Epithelial cell of prostate (primary cell): ENCODE results near the gene MAD1L1.

ENCODE experiments used
- DNase-seq: peaks from one replicate; pipeline ENCODE4 v3.0.0-alpha.2; 2011; ENCODE audit warnings: low read depth, low spot score
- H3K27ac ChIP-seq: fragments of 450-650 bp; 2 replicates; pipeline ENCODE4 v1.5.1; 2017; ENCODE audit warnings: mild to moderate bottlenecking

Gene MAD1L1

DNA sequence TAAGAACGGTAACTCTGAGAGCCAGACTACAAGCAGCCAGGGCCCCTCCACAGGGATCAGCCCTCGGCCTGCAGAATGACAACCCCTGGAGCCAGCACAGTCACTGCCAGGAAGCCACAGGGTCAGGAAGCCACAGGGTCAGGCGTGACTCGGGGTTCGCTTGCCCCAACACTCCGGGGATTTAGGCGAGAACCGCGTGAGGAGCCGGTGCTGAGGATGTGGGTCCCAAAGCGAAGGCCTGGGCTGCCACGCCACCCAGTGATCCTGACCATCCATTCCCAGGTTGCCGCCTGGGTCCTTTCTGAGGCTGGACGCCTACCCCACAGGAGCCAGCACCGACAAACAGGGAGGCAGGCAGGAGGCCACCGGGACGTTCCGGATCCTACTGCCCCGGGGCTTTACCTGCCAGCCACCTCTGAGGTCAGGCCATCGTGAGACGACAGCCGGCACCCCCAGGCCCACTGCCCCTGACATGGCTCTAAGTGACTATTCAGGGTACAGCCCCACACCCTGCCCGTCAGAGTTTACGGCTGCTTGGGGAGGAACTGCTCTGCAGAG, 334.0 kb downstream of the MAD1L1 start:
- no peak overlapping the region for H3K27ac ChIP-seq
- no peak for DNase-seq

DNA sequence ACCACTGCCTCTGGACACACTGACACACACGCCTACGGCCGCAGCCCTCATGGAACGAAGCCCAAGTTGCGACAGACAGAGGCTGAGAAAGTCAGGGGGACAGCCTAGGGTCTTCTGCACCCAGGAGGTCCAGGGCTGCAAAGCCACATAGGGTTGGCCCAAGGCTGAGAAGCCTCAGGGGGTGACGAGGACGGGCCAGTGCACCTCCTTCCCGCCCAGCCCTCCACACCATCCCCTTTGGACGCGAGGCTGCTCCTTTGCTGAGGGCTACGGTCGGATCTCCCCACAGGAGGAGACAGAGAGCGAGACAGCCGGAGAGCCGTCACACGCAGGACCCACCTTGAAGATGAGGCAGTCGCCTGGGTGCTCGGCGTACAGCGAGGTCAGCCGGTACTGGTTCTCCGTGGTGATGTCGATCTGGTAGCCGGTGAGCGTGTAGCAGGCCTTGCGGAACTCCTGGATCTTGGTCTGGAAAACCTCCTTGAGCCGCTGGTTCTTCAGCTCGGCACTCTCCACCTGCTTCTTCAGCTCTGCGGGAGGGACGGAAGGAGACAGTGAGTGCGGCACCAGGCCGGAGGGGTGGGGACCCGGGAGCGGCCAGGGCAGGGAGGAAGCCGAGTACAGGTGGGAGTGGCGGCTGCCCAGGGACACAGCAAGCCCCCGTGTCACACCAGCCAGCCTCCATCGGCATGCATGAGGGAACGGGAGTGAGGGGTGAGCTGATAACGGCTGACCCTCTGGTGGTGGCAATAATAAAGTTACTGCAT, 334.7 kb downstream of the MAD1L1 start:
- DNase-seq, result no peak
- H3K27ac ChIP-seq, result no peak overlapping the region

DNA sequence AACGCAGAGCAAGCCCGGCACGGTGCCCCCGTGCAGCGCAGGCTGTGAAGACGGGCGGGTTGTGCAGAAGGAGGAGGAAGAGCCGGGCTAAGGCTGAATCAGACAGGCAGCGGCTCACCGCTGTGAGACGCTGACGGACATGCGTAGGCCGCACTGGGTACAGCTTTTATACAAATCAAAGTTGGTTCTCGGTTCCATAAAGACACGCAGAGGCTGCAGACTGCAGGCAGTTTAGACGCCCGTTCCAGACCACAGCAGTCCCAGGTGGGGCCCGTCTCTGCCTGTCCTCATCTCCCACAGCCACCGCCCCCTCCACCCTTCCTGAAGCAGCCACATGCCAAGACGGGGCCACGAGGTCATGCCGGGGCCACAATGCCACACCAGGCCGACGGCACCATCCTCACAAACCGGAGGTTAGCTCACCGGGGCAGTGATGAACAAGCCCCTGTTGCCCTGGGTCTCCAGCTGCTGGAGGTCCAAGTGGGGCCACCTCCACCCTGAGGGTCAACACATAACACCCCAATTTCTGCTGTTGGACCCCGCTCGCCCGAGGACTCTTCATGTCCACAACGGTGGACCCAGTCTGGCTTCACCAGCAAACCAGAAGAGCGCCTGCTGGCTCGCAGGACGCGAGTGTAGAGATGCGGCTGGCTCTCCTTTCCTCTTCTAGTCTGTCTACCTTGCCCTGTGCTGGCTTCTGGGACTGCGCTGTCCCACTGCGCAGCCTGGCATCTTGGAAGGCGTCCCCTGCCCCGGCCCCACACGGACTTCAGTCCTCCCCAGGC, 335.5 kb downstream of the MAD1L1 start:
- H3K27ac ChIP-seq, result no peak overlapping the region
- DNase-seq, result no peak

DNA sequence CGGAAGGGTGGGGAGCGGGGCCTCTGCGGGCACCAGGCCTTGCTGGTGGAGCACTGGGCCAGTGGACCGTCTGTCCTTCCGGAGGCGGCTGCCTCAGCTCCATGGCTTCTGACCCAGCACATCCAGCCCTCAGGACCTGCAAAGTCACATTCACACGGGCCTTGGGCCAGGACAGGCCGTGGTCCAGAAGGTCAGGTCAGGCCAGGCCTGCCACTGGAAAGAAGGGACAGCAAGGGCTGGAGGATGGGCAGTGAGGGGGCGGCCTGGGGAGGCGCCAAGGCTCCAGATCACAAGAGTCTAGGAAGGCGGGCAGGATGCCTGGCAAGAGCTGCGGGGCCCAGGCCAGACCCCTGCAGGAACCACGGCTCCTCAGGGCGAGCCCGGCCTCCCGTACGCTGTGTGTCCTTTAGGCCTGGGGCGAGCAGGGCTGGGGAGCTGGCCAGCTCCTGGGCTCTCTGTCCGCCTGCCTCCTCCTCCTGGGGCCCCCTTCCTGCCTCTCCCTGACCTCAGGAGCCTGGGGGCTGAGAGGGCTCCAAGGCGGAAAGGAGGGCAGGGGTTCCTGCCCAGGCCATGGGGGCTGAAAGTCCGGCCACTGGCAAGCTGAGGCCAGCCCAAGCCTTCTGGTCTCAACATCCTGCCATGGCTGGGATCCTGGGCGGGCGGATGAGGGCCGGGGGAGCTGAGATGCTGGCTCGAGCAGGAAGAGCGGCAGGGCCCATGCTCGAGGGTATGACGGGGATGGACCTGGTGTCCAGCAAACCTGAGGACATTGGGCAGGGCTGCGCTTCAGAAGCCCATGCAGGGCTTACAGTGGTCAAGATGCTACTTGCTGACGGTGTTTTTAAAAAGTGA, 336.9 kb downstream of the MAD1L1 start:
- no peak overlapping the region for H3K27ac ChIP-seq
- no peak for DNase-seq

DNA sequence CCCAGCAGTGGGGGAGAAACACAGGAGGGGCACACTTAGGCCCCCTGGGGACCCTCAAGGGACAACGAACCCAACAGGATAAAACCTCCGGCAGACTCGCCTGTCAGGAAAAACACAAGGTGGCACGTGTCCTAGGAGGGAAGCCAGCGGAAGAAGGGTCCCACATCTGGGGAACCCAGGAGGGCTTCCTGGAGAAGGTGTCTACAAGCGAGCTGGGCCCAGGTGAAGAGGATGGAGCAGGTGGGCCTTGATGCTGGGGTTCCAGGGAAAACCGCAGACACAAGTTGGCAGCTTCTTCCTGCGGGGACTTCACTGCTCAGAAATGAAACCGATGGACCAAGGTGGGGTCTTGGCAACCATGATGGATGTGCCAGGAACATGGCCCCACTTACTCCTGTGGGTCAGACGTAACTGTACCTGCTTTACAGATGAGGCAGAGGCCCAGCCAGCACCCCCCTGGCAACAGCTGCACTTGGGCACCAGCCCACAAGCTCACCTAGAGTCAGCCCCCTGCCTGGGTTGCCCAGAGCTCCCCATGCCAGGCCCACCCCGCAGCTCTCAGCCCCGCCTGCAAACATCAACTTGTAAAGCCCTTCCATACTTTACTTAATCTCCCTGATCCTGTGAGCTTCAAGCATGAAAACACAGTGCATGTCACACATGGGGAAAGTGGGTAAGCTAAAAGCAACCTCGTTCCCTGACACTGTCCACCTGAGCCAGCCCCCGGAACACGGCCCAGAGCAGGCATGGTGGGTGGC, 337.7 kb downstream of the MAD1L1 start:
- no peak overlapping the region for H3K27ac ChIP-seq
- DNase-seq, result no peak

DNA sequence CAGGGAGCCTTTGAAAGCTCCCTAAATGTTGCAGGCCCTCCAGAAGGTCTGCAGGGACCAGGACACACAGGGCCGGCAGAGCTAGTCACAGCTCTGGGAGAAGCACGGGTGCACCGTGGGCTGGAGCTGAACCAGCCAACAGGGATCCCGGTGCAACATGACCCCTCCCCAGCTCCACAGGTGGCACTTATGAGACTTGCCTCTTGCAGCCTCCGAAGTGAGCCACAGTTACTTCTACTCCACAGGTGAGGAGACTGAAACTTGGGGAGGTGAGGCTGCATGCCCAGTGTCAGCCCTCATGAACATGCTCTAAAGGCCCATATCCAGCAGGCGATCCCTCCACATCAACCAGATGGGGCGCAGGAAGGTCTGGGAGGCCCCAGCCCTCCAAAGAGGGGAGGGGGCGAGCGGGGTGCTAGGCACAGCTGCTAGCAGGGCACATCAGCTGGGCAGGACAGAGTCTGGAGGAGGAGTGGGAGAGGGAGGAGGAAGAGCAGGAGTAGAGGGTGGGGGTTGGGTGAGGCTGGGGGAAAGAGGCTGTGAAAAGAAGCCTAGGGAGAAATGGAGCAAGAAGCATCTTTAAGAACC, 338.3 kb downstream of the MAD1L1 start:
- H3K27ac ChIP-seq, result no peak overlapping the region
- no peak for DNase-seq

DNA sequence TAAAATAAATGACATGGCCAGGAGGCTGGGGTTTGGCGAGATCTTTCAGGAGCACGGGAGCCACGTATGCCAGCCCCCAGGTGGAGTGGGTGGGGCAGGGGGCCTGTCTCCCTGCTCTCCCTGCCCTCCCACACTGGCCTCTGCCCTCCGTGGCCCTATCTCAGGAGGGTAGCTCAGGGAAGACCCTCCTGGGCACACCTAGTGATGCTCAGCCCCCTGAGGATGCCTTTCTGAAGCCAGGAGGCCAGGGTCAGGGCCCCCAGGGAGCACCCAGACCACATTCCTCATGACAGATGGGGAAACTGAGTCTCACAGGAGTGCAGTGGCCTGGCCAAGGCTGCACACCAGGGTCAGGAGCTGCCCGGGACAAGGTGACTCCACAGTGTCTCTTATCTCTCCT, 339.3 kb downstream of the MAD1L1 start:
- DNase-seq, result no peak
- no peak overlapping the region for H3K27ac ChIP-seq

DNA sequence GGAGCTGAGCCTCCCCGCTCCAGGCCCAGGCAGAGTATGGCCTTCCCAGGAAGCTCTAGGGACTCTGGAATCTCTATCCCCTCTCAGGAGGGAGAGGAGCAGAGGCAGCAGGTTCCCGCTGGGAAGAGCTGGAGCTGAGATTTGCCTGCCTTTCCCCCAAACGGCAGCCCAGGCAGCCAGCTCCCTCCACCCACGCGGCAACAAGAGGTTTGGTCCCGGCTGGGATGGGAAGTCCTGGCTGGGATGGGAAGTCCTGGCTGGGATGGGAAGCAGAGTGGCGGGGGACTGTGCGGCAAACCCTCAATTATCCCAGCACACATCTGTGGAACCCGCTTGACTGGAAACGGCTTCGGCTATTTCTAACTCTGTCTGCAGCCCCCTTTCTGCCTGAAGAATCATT, 339.7 kb downstream of the MAD1L1 start:
- DNase-seq, result no peak
- H3K27ac ChIP-seq, result no peak overlapping the region

DNA sequence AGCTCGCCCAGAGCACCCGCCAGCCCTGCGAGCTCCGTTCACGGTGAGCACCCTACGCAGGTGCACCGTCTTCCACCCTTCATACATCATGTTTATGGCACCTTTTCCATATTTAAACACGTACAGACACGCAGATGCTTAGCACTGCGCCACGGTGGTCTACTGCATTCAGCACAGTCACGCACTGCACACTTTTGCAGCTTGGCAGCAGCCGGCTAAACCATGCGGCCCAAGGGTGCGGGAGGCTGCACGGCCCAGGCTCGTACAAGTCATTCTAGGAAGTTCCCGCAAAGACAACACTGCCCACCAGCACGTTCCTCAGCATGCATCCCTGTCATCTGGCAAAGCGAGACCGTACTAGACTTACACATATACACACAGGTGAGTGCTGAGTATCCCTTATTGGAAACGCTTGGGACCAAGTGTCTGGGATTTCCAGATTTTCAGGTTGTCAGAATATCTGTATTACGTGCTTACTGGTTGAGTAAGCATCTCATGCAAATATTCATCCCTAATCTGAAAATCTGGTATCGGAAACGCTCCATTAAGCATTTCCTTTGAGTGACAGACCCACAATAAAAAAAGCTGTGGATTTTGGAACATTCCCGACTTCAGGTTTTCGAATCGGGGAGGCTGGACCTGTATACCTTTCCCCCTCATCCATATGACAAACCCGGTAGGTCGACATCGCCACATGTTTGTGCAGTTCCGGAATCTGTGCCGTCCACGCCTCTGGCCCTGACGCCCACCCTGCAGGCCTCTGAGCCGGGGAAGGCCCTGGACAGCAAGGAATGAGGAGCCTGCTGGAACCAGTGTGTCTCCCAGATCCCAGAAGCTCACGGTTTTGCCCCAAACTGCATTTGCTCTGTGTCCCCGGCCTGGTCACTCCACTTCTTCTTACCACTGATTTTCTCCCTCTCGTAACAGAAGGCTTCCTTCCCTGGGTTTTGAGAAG, 340.5 kb downstream of the MAD1L1 start:
- no peak for DNase-seq
- no peak overlapping the region for H3K27ac ChIP-seq

DNA sequence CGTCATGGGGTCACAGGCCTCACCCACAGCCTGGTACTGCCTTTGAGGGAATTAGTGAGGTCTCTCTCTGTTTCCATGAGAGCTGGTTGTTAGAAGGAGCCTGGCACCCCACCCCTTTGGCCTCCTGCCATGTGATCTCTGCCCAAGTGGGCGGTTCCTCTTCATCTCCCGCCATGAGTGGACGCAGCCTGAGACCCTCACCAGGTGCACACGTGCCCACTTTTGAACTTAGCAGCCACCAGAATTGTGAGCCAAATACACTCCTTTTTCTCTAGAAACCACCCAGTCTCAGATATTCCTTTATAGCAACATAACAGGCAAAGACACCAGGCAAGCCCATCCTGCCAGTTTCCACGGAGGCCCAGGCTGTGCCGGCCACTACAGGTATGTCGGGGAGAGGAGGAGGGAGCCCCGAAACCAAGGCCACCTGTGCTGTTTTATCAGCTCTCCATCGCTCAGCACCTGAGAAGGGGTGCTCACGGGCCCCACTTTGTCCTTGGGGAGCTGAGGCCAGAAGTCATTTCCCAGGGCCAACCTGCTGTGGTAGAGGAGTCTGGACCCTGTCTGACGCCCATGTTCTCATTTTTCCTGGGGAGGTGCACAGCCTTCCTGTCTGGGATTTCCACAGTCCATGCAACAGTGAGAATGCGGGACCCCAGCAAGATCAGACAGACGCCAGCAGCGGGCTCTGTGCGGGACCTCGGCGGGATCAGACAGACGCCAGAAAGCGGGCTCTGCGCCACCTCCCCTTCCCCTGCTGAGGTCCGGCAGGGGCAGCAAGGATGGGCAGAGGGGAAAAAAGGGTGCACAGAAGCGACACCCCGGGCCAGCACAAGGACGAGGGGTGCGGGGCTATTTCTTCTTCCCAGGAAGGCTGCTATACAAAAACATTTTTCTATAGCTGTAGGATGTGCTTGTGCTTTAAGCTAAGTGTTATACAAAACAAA, 342.2 kb downstream of the MAD1L1 start:
- no peak overlapping the region for H3K27ac ChIP-seq
- DNase-seq, result no peak

DNA sequence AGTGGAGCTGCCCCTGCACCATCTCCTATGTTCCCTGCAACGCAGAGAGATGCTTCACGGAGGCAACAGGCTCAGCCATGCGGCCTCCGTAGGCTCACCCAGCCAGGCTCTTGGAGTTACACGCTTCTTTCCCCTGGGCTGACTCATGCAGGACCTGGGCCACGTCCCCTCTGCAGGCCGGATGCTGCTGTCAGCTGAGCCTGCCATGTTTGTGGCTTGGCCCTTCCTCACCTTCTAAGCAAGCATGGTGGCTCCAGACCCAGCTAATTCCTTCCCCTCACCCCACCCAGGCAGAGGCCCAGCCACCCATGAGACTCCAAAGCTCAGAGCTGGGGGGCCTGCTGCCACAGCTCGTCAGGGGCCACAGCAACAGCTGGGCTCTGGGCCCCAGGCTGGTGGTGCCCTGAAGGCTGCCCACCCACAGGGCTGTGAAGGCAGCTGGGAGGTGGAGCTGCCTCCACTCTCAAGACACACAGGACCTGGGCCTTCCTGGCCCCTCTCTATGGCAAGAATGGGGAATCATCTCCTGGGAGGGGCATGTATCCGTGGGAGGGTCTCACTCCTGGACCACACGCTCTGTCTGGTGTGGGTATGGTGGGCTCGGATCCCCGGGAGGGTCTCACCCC, 343.1 kb downstream of the MAD1L1 start:
- DNase-seq, result no peak
- H3K27ac ChIP-seq, result no peak overlapping the region

DNA sequence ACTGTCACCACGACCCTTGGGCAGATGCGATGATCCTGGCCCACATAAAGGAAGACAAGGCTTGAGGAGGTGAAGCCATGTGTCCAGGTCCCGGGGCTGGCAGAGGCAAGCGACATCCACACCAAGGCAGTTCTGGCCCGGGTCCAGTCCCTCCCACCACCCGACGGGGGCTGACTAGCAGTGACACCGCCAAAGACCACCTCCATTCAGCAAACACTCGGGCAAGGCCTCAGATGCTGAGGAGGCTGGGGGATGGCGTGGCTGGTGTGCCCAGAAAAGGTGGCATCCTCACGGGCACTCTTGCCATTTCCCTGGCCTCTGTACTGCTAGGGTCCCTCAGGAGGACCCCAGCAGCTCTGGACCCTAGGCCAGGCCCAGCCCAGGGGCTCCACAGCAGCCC, 343.7 kb downstream of the MAD1L1 start:
- no peak for DNase-seq
- no peak overlapping the region for H3K27ac ChIP-seq

DNA sequence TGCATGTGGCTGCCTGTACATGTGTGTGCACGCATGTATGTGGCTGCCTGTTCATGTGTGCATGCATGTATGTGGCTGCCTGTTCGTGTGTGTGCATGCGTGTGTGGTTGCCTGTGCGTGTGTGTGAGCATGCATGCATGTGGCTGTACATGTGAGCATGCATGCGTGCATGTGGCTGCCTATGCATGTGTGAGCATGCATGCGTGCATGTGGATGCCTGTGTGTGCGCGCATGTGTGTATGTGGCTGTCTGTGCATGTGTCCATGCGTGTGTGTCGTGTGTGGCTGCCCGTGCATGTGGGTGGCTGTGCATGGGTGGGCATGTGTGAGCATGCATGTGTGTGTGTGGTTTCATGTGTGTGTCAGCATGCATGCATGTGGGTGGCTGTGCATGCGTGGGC, 344.3 kb downstream of the MAD1L1 start:
- no peak overlapping the region for H3K27ac ChIP-seq
- DNase-seq, result no peak

DNA sequence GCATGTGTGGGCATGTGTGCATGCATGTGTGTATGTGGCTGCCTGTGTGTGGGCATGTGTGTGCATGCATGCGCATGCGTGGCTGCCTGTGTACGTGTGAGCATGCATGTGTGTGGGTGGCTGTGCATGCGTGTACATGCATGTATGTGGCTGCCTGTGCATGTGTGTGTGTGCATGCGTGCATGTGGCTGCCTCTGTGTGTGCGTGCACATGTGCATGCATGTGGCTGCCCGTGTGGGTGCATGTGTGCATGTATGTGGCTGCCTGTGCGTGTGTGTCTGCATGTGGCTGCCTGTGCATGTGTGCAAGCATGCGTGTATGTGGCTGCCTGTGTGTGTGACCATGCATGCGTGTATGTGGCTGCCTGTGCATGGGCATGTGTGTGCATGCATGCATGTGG, 345.5 kb downstream of the MAD1L1 start:
- no peak overlapping the region for H3K27ac ChIP-seq

DNA sequence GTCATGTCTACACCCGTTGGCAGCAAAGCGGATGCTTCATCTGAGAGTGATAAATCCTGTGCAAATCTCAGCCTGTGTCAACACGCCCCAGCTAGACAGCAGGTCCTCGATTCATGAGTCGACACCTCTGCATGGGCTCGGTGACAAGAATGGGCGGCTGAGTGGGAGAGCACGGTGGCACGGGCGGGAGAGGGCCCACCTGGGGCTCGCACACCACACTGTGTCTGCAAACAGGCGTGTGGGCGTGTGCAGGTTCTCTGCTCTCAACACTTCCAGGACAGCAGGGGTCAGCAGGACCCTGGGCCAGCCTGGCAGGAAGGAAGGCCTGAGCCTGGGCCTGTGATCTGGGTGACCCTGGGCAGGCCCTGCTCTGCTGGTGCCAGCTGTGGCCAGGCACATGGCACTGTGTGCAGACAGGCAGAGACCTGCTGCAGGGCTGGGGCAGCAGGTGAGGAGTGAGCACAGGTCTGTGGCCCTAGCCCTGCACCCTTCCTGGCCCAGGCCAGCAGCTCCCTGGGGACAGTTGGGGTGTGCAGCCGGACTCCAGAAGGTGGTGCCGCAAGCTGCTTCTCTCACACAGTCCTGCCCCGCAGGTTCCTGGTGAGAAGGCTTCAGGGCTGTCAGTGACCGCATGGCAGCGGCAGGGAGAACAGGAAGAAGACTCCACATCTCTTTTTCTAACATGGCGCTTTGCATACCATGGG, 346.2 kb downstream of the MAD1L1 start:
- H3K27ac ChIP-seq, result peak overlapping the region; percentile 15
- DNase-seq, result peak; percentile 68

More for the DNA sequence above, 345.5 kb downstream of the MAD1L1 start:
- DNase-seq, result no peak
